Upper lobe of left lung (tissue), 6 donors: ENCODE measurements around the gene PROM2. TPM values are rescaled to one million over a fixed set of nuclear protein-coding genes. Genes with fewer than 3 reads are reported as not detected.
A peak's percentile ranks its signal among the peaks of the same experiment; 100 is the strongest.

Source experiments
- ATAC-seq, 2 donors: fragments of 200-7000 bp; cut with Tn5 transposase; one replicate each; pipeline ENCODE4 v1.9.1; 2022; ENCODE audit warnings: mild to moderate bottlenecking in 2 of 2, moderate library complexity in 2 of 2; ENCODE audit not compliant: low FRiP score in 2 of 2
- DNase-seq, 2 donors: peaks; one replicate each; pipeline ENCODE4 v3.0.0-alpha.2; 2019 to 2020
- H3K27ac ChIP-seq, 4 donors: fragments of 200-600 bp; sonication (generic); one replicate each; pipeline ENCODE4 v1.5.1; 2016 to 2019
- H3K27me3 ChIP-seq, 4 donors: fragments of 200-600 bp; sonication (generic); one replicate each; pipeline ENCODE4 v1.5.1; 2017 to 2019
- H3K36me3 ChIP-seq, 4 donors: fragments of 200-600 bp; sonication (generic); one replicate each; pipeline ENCODE4 v1.5.1; 2016 to 2019
- H3K4me1 ChIP-seq, 4 donors: fragments of 200-600 bp; sonication (generic); one replicate each; pipeline ENCODE4 v1.5.1; 2018 to 2019
- H3K4me3 ChIP-seq, 4 donors: fragments of 200-600 bp; sonication (generic); one replicate each; pipeline ENCODE4 v1.5.1; 2017 to 2019; ENCODE audit warnings: mild to moderate bottlenecking in 2 of 4, moderate library complexity in 1 of 4
- H3K9me3 ChIP-seq, 4 donors: fragments of 200-600 bp; sonication (generic); one replicate each; pipeline ENCODE4 v1.5.1; 2018 to 2019
- CTCF ChIP-seq, 6 experiments: fragments of 450-650 bp in 4 of 6; fragments of 200-600 bp in 2 of 6; sonication (generic) in 2 of 6; IDR thresholded peaks; one replicate each; pipeline ENCODE4 v1.5.1; 2016 to 2019; ENCODE audit warnings: antibody characterized with exemption in 6 of 6
- EP300 ChIP-seq, 4 donors: sonication (generic); formaldehyde crosslinking; IDR thresholded peaks; one replicate each; pipeline ENCODE4 v1.5.1; 2017; ENCODE audit warnings: antibody characterized with exemption in 4 of 4, control low read depth in 2 of 4
- POLR2A ChIP-seq, 4 donors: fragments of 450-650 bp; IDR thresholded peaks; one replicate each; pipeline ENCODE4 v1.5.1; 2016 to 2017; ENCODE audit warnings: antibody characterized with exemption in 4 of 4, mild to moderate bottlenecking in 2 of 4
- POLR2AphosphoS5 ChIP-seq, 2 donors: sonication (generic); formaldehyde crosslinking; IDR thresholded peaks; one replicate each; pipeline ENCODE4 v1.5.1; 2017; ENCODE audit warnings: antibody characterized with exemption in 2 of 2
- WGBS, 2 donors: methylation state at CpG; one replicate each; pipeline ENCODE4 v1.1.5; 2017 to 2018; 5-methylcytosine and 5-hydroxymethylcytosine counted together
- total RNA-seq, 6 donors: library from RNA; depleted of rRNA in 4 of 6; stranded (reverse); fragments of >200 nt in 4 of 6; gene quantifications; one replicate each; pipeline versions ENCODE4 v1.1.0 to v1.2.1, GENCODE V29; 2016 to 2021
- donor health status: DM: no; HTN: no; CAD: no; lungs with moderate emphysema.
- donor health status: DM: no; HTN: yes; CAD: no; lungs with severe emphysema.

PROM2 gene
- total RNA-seq, 6 donors from 2014 or later: 3.3 to 26.2 (median 5.0) TPM

DNA sequence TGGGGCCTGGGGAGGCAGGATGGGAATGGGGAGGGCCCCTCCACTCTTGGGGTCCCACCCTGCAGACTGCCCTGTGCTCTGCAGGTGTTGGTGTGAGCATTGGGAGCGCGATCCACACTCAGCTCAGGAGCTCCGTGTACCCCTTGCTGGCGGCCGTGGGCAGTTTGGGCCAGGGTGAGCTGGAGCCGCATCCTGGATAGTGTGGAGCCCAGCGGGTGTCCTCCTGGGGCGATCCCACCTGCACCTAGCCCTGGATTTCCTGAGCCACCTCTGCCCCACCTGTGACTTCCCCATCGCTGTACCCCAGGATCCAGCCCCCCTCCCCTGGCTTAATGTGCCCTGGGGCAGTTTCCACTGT lies 2.6 kb downstream of the PROM2 start:
- no peaks in the 10 kb centered on the region for H3K36me3 ChIP-seq
- ATAC-seq (no peak), DNase-seq (no peak)
- peaks cover 0 to 10% (median 0%) of the 10 kb centered on the region in 4 donors for H3K4me1 ChIP-seq
- WGBS, 2 donors: 91 to 92% methylated on average over 9 of the region's 9 CpGs
- no peak overlapping the region for H3K4me3 ChIP-seq
- no peaks in the 10 kb centered on the region for H3K27me3 ChIP-seq
- no peaks in the 10 kb centered on the region for H3K9me3 ChIP-seq
- TF ChIP-seq POLR2AphosphoS5 (IDR thresholded peaks at IDR 0.05) (no peak), POLR2A (IDR thresholded peaks at IDR 0.05) (no peak), CTCF (IDR thresholded peaks at IDR 0.05) (no peak), EP300 (IDR thresholded peaks at IDR 0.05) (no peak)
- H3K27ac ChIP-seq: no peak overlapping the region

- Histone ChIP-seq H3K9me3 (no peaks in the 10 kb centered on the region), H3K36me3 (no peaks in the 10 kb centered on the region), H3K4me3 (no peak overlapping the region), H3K27me3 (no peaks in the 10 kb centered on the region), H3K27ac (no peak overlapping the region), H3K4me1 (peaks cover 0 to 10% (median 0%) of the 10 kb centered on the region in 4 donors)
- TF ChIP-seq CTCF (IDR thresholded peaks at IDR 0.05) (peak in 1 of 6 experiments; percentile 16), POLR2AphosphoS5 (IDR thresholded peaks at IDR 0.05) (no peak), EP300 (IDR thresholded peaks at IDR 0.05) (no peak), POLR2A (IDR thresholded peaks at IDR 0.05) (no peak)
- ATAC-seq: no peak
- DNase-seq: peak; percentile 59 to 65
- 40 to 54% methylated on average over 1 to 10 of the region's 11 CpGs for WGBS, 2 donors
Observed at GRCh38 chr2:95277246-95277906, 3.1 kb downstream of the PROM2 start.

- WGBS, 2 donors: 96 to 98% methylated on average over 7 of the region's 7 CpGs
- Histone ChIP-seq H3K4me3 (no peak overlapping the region), H3K4me1 (peaks cover 0 to 10% (median 0%) of the 10 kb centered on the region in 4 donors), H3K9me3 (no peaks in the 10 kb centered on the region), H3K36me3 (no peaks in the 10 kb centered on the region), H3K27me3 (no peaks in the 10 kb centered on the region), H3K27ac (no peak overlapping the region)
- TF ChIP-seq POLR2A (IDR thresholded peaks at IDR 0.05) (no peak), CTCF (IDR thresholded peaks at IDR 0.05) (no peak), POLR2AphosphoS5 (IDR thresholded peaks at IDR 0.05) (no peak), EP300 (IDR thresholded peaks at IDR 0.05) (no peak)
- no peak for ATAC-seq
- DNase-seq: no peak
Observed at GRCh38 chr2:95278051-95278471, 3.8 kb downstream of the PROM2 start.

- H3K4me1 ChIP-seq: peaks cover 0 to 10% (median 0%) of the 10 kb centered on the region in 4 donors
- H3K9me3 ChIP-seq: no peaks in the 10 kb centered on the region
Observed at GRCh38 chr2:95278637-95279225, 4.5 kb downstream of the PROM2 start.

More at GRCh38 chr2:95278637-95279225, 4.5 kb downstream of the PROM2 start:
- ATAC-seq (no peak), DNase-seq (no peak)
- WGBS, 2 donors: 88 to 92% methylated on average over 9 to 12 of the region's 12 CpGs
- H3K27ac ChIP-seq: no peak overlapping the region
- H3K27me3 ChIP-seq: no peaks in the 10 kb centered on the region
- H3K4me3 ChIP-seq: no peak overlapping the region
- TF ChIP-seq POLR2A (IDR thresholded peaks at IDR 0.05) (no peak), EP300 (IDR thresholded peaks at IDR 0.05) (no peak), POLR2AphosphoS5 (IDR thresholded peaks at IDR 0.05) (no peak), CTCF (IDR thresholded peaks at IDR 0.05) (no peak)
- no peaks in the 10 kb centered on the region for H3K36me3 ChIP-seq
